Right lung (tissue), 5 donors: ENCODE data around the gene SEC22A. TPM values are rescaled to one million over a fixed set of nuclear protein-coding genes. Genes with fewer than 3 reads are reported as not detected.

Source experiments
- polyA plus RNA-seq, 5 donors: library from polyadenylated mRNA; unstranded; fragments of 120-200 nt; gene quantifications; one replicate each; pipeline versions ENCODE4 v1.2.1 to v1.2.3, GENCODE V29; 2013; ENCODE audit warnings: inconsistent platforms in 1 of 5, low replicate concordance in 1 of 5; ENCODE audit not compliant: insufficient read length in 5 of 5, insufficient read depth in 1 of 5

Gene SEC22A
- polyA plus RNA-seq, 5 donors, result 26.9 to 37.1 (median 29.9) TPM

Other genes starting within 250 kb of the SEC22A start
- gene SEMA5B, start 174.2 kb upstream of the SEC22A start, polyA plus RNA-seq, result 1 to 10 TPM; 5.8 to 9.4 (median 6.5) TPM
- gene PDIA5, start 134.9 kb upstream of the SEC22A start, polyA plus RNA-seq, result 10 to 100 TPM; 25.8 to 33.8 (median 30.6) TPM
- gene ADCY5, start 247.1 kb downstream of the SEC22A start, polyA plus RNA-seq, result 10 to 100 TPM; 12.1 to 14.9 (median 13.4) TPM